Ureter (tissue), 1 donor: ENCODE measurements around the gene SAMD1. TPM values are rescaled to one million over a fixed set of nuclear protein-coding genes. Genes with fewer than 3 reads are reported as not detected.
"Not testable (repeated sequence)": the region's sequence is repeated elsewhere in the genome, so short reads cannot be mapped to it uniquely, and the experiment has no call there.

Experiments used
- DNase-seq: peaks from one replicate; pipeline ENCODE4 v3.0.0-alpha.2; 2020; ENCODE audit warnings: low spot score
- total RNA-seq: library from RNA; stranded (reverse); gene quantifications from one replicate; pipeline ENCODE4 v1.2.4, GENCODE V29; 2023
- donor health status: DM: yes; HTN: yes; CAD: no.

Gene SAMD1
- total RNA-seq, 1 donor from 2014 or later: 24.3 TPM

- DNase-seq: no peak
Observed at GRCh38 chr19:14061081-14061749, 29.3 kb downstream of the SAMD1 start.

GRCh38 chr19:14059652-14060155 lies 30.8 kb downstream of the SAMD1 start:
- DNase-seq: no peak

GRCh38 chr19:14059093-14059480 lies 31.5 kb downstream of the SAMD1 start:
- no peak for DNase-seq

GRCh38 chr19:14058182-14059092 lies 32.1 kb downstream of the SAMD1 start:
- DNase-seq: no peak

GRCh38 chr19:14056741-14057356 lies 33.7 kb downstream of the SAMD1 start:
- DNase-seq: no peak

GRCh38 chr19:14056069-14056666 lies 34.4 kb downstream of the SAMD1 start:
- DNase-seq: no peak

GRCh38 chr19:14055396-14055795 lies 35.2 kb downstream of the SAMD1 start:
- no peak for DNase-seq

- DNase-seq: no peak
Observed at GRCh38 chr19:14054721-14055120, 35.8 kb downstream of the SAMD1 start.

- DNase-seq: no peak
Observed at GRCh38 chr19:14054099-14054498, 36.5 kb downstream of the SAMD1 start.

GRCh38 chr19:14053500-14053899 lies 37.1 kb downstream of the SAMD1 start:
- no peak for DNase-seq

- no peak for DNase-seq
Observed at GRCh38 chr19:14053032-14053431, 37.5 kb downstream of the SAMD1 start.

- DNase-seq: no peak
Observed at GRCh38 chr19:14052470-14052869, 38.1 kb downstream of the SAMD1 start.

- no peak for DNase-seq
Observed at GRCh38 chr19:14051980-14052379, 38.6 kb downstream of the SAMD1 start.

GRCh38 chr19:14050961-14051360 lies 39.6 kb downstream of the SAMD1 start:
- DNase-seq: not testable (repeated sequence)

GRCh38 chr19:14050512-14050911 lies 40.0 kb downstream of the SAMD1 start:
- no peak for DNase-seq

- DNase-seq: no peak
Observed at GRCh38 chr19:14048443-14049153, 42.0 kb downstream of the SAMD1 start.

- not testable (repeated sequence) for DNase-seq
Observed at GRCh38 chr19:14047866-14048265, 42.7 kb downstream of the SAMD1 start.

GRCh38 chr19:14042659-14043608 lies 47.6 kb downstream of the SAMD1 start:
- not testable (repeated sequence) for DNase-seq

GRCh38 chr19:14039181-14039580 lies 51.4 kb downstream of the SAMD1 start:
- no peak for DNase-seq
